PFSK-1 (cell line): ENCODE measurements around the gene C20orf141.

Experiments
- FOXP2 ChIP-seq: optimal IDR thresholded peaks from 2 replicates; pipeline ENCODE3; 2011; ENCODE audit warnings: borderline replicate concordance, control low read depth, inconsistent platforms; ENCODE audit not compliant: insufficient read depth; ENCODE audit errors: extremely low read length, extremely low read depth
- POLR2AphosphoS5 ChIP-seq: IDR thresholded peaks from 2 replicates; pipeline ENCODE4 v1.6.1; 2012; ENCODE audit warnings: low read depth, mild to moderate bottlenecking, control low read depth, low read length, moderate library complexity
- REST ChIP-seq, 2 experiments: IDR thresholded peaks; 2 replicates each; pipeline versions ENCODE4 v1.6.1 to v1.8.0; 2011 to 2012; ENCODE audit warnings: low read depth in 2 of 2, low read length in 2 of 2, control low read depth in 1 of 2, inconsistent platforms in 1 of 2, mild to moderate bottlenecking in 1 of 2, moderate library complexity in 1 of 2; ENCODE audit not compliant: insufficient read depth in 1 of 2
- SIN3A ChIP-seq: IDR thresholded peaks from 2 replicates; pipeline ENCODE4 v1.6.1; 2012; ENCODE audit warnings: mild to moderate bottlenecking, low read length, moderate library complexity, borderline replicate concordance; ENCODE audit not compliant: insufficient read depth
- TAF1 ChIP-seq: IDR thresholded peaks from 2 replicates; pipeline ENCODE4 v1.6.1; 2012; ENCODE audit warnings: low read length, control low read depth, borderline replicate concordance; ENCODE audit not compliant: insufficient read depth

The C20orf141 gene

GRCh38 chr20:2858591-2858990, 43.8 kb downstream of the C20orf141 start:
- TF ChIP-seq TAF1 (no peak), SIN3A (no peak), REST (IDR thresholded peaks at IDR 0.05; ENCODE audit: insufficient read depth in 1 of 2, low read depth in 2 of 2, low read length in 2 of 2) (no peak), POLR2AphosphoS5 (no peak), FOXP2 (no peak)

- TF ChIP-seq REST (IDR thresholded peaks at IDR 0.05; ENCODE audit: insufficient read depth in 1 of 2, low read depth in 2 of 2, low read length in 2 of 2), result no peak
- no peak for TF ChIP-seq TAF1
- no peak for TF ChIP-seq POLR2AphosphoS5
- TF ChIP-seq SIN3A, result no peak
- no peak for TF ChIP-seq FOXP2
Measured at GRCh38 chr20:2859330-2860121, 44.7 kb downstream of the C20orf141 start.

- no peak for TF ChIP-seq REST (IDR thresholded peaks at IDR 0.05; ENCODE audit: insufficient read depth in 1 of 2, low read depth in 2 of 2, low read length in 2 of 2)
- TF ChIP-seq SIN3A, result no peak
- TF ChIP-seq FOXP2, result no peak
- TF ChIP-seq POLR2AphosphoS5, result no peak
- TF ChIP-seq TAF1, result no peak
Measured at GRCh38 chr20:2864626-2865025, 49.8 kb downstream of the C20orf141 start.

GRCh38 chr20:2865101-2865500, 50.3 kb downstream of the C20orf141 start:
- no peak for TF ChIP-seq FOXP2
- TF ChIP-seq TAF1, result no peak
- TF ChIP-seq POLR2AphosphoS5, result no peak
- TF ChIP-seq REST (IDR thresholded peaks at IDR 0.05; ENCODE audit: insufficient read depth in 1 of 2, low read depth in 2 of 2, low read length in 2 of 2), result no peak
- no peak for TF ChIP-seq SIN3A
